Loucy (cell line): ENCODE data around the gene C11orf71.
A peak's percentile ranks its signal among the peaks of the same experiment; 100 is the strongest.

Experiments
- H2AFZ ChIP-seq: fragments of 200-600 bp; sonication (generic); 2 replicates; pipeline ENCODE4 v1.6.0; 2016; ENCODE audit warnings: antibody characterized with exemption, mild to moderate bottlenecking, low read length, moderate library complexity
- H3F3A ChIP-seq: fragments of 200-600 bp; 2 replicates; pipeline ENCODE4 v1.6.0; 2016; ENCODE audit warnings: antibody characterized with exemption, low read depth, mild to moderate bottlenecking
- H3K27me3 ChIP-seq: fragments of 200-600 bp; sonication (generic); 2 replicates; pipeline ENCODE4 v1.6.1; 2014; ENCODE audit warnings: low read length, mild to moderate bottlenecking; ENCODE audit not compliant: insufficient read depth, poor library complexity, severe bottlenecking
- H3K36me3 ChIP-seq: fragments of 200-600 bp; sonication (generic); 2 replicates; pipeline ENCODE4 v1.6.1; 2016; ENCODE audit warnings: low read length; ENCODE audit not compliant: insufficient read depth
- H3K4me1 ChIP-seq: fragments of 200-600 bp; sonication (generic); 2 replicates; pipeline ENCODE4 v1.5.1; 2014; ENCODE audit warnings: low read length, mild to moderate bottlenecking; ENCODE audit not compliant: insufficient read depth, poor library complexity, severe bottlenecking
- H3K4me2 ChIP-seq: fragments of 200-600 bp; sonication (generic); 2 replicates; pipeline ENCODE4 v1.6.0; 2014; ENCODE audit warnings: antibody characterized with exemption, low read length, low read depth, mild to moderate bottlenecking; ENCODE audit not compliant: poor library complexity, severe bottlenecking
- H3K4me3 ChIP-seq: fragments of 200-600 bp; sonication (generic); 2 replicates; pipeline ENCODE4 v1.5.1; 2014; ENCODE audit warnings: low read length, mild to moderate bottlenecking, mixed read lengths; ENCODE audit not compliant: poor library complexity, severe bottlenecking
- H3K79me2 ChIP-seq: fragments of 200-600 bp; sonication (generic); 2 replicates; pipeline ENCODE4 v1.6.1; 2014; ENCODE audit warnings: low read length; ENCODE audit not compliant: insufficient read depth
- H3K9ac ChIP-seq: fragments of 200-600 bp; sonication (generic); 2 replicates; pipeline ENCODE4 v1.6.0; 2014; ENCODE audit warnings: mild to moderate bottlenecking, low read depth, low read length, moderate library complexity; ENCODE audit not compliant: poor library complexity, severe bottlenecking
- H3K9me2 ChIP-seq: fragments of 200-600 bp; sonication (generic); replicated peaks from 2 replicates; pipeline ENCODE4 v1.6.1; 2016; ENCODE audit warnings: low read depth, low read length, mixed read lengths
- H3K9me3 ChIP-seq: fragments of 200-600 bp; sonication (generic); 2 replicates; pipeline ENCODE4 v1.6.1; 2014; ENCODE audit warnings: mild to moderate bottlenecking, antibody characterized with exemption, low read length, low read depth; ENCODE audit not compliant: insufficient read depth
- H4K20me1 ChIP-seq: fragments of 200-600 bp; sonication (generic); 2 replicates; pipeline ENCODE4 v1.6.0; 2014; ENCODE audit warnings: antibody characterized with exemption, low read length, mild to moderate bottlenecking; ENCODE audit not compliant: insufficient read depth, poor library complexity, severe bottlenecking
- CTCF ChIP-seq: fragments of 200-600 bp; sonication (generic); conservative IDR thresholded peaks from 2 replicates; pipeline ENCODE4 v1.5.1; 2014; ENCODE audit warnings: mild to moderate bottlenecking, antibody characterized with exemption, low read length
- EZH2phosphoT487 ChIP-seq: fragments of 200-600 bp; IDR thresholded peaks from 2 replicates; pipeline ENCODE4 v1.6.1; 2018; ENCODE audit warnings: antibody characterized with exemption, mild to moderate bottlenecking, moderate library complexity, borderline replicate concordance

Gene C11orf71

DNA sequence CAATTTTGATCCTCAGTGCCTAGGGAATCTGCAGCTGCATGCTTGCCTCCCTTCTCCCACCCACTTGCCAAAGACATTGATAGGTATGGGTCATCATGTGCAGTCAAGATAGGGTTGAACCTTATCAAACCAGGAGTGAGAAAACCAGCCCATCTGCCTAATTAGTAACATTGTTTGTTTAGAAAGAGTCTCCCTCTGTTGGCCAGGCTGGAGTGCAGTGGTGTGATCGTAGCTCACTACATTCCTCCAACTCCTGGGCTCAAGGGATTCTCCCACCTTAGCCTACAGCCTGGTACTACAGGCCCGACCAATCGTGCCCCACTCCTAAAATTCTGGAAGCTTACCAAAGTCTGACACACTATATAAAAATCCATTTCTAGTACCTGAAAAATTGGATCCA is 4.6 kb downstream of the C11orf71 start:
- Histone ChIP-seq H3K79me2 (peaks cover 23% of the 10 kb centered on the region), H3K9me2 (no peaks in the 10 kb centered on the region), H3K4me2 (no peak overlapping the region), H4K20me1 (peaks cover 6% of the 10 kb centered on the region), H2AFZ (no peak overlapping the region), H3K9ac (no peak overlapping the region), H3K36me3 (no peaks in the 10 kb centered on the region), H3K4me3 (no peak overlapping the region), H3K4me1 (peaks cover 24% of the 10 kb centered on the region), H3K27me3 (no peaks in the 10 kb centered on the region), H3K9me3 (no peaks in the 10 kb centered on the region), H3F3A (peaks cover 3% of the 10 kb centered on the region; the same call in 1 of the 2 replicates)
- TF ChIP-seq CTCF (peak; percentile 63), EZH2phosphoT487 (no peak)

DNA sequence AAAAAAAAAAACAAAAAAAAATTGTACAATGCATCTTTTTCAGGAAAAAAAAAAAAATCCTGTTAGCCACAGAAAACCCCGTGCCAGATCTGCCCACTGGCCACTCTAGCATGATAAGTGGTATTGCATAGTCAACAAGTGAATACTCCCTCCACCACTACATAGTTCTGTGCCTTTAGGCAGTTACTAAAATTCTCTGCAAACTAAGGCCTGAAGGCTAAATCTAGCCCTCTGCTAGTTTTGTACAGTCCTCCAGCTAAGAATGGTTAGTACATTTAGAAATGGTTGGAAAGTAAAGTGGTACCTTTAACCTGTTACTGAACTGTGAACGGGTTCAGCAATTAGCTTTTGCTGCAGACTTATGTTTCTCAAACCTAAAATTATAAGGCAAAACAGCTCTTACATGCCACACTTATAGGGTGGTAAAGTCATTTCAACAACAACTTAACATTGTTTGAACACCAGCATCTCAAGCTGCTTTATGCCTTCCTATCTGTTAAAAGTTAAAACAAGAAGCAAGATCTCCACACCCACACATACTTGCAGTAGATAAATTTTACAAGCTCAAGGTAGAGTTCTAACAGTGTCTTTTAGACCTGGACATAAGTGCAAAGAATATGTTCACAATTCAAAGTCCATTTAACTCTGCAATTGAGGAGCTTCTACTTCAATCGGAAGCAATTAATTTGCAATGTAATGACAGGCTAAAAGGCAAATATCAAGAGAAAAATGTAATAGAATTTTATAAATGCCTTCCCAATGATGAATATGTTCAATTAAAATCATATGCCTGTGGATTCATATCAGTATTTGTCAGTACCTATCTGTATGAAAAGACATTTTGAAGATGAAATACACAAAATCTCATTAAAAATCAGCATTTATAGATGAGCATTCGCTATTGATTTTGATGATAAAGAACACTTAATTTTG is 7.3 kb downstream of the C11orf71 start:
- Histone ChIP-seq H3K4me1 (peaks cover 7% of the 10 kb centered on the region), H2AFZ (no peak overlapping the region), H3K27me3 (no peaks in the 10 kb centered on the region), H3K36me3 (no peaks in the 10 kb centered on the region), H3K9me3 (no peaks in the 10 kb centered on the region), H3K4me2 (no peak overlapping the region), H3K9me2 (no peaks in the 10 kb centered on the region), H3K4me3 (no peak overlapping the region), H3K79me2 (no peaks in the 10 kb centered on the region; the same call in 1 of the 2 replicates), H3F3A (peaks cover 3% of the 10 kb centered on the region; the same call in 1 of the 2 replicates), H3K9ac (no peak overlapping the region), H4K20me1 (no peaks in the 10 kb centered on the region)
- TF ChIP-seq EZH2phosphoT487 (no peak), CTCF (no peak)

DNA sequence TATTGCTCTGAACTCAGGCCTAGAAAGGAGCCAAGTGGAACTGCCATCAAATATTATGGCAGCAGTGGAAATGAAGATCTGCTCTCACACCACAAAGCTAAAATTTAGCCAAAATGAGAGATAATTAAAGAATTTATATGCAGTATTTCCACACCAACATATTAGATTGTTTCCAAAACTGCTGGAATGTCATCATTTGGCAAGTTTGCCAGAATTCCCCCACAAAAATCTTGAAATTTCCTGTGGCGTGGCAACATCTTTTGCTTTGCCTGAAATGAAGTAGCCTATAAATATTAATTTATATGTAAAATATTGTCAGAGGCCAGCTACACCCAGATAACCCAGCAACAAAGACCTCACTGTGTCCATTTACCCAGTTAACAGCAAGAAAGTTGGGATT is 13.8 kb downstream of the C11orf71 start:
- no peaks in the 10 kb centered on the region for H3K27me3 ChIP-seq
- no peak overlapping the region for H3K4me3 ChIP-seq
- no peaks in the 10 kb centered on the region for H3K36me3 ChIP-seq
- no peaks in the 10 kb centered on the region for H4K20me1 ChIP-seq
- H3K79me2 ChIP-seq: no peaks in the 10 kb centered on the region
- H3K9me2 ChIP-seq: no peaks in the 10 kb centered on the region
- no peaks in the 10 kb centered on the region; the same call in 1 of the 2 replicates for H3K9me3 ChIP-seq
- no peak overlapping the region for H2AFZ ChIP-seq
- TF ChIP-seq EZH2phosphoT487 (no peak), CTCF (no peak)
- H3F3A ChIP-seq: no peaks in the 10 kb centered on the region
- H3K4me2 ChIP-seq: no peak overlapping the region
- H3K4me1 ChIP-seq: no peaks in the 10 kb centered on the region
- H3K9ac ChIP-seq: no peak overlapping the region
